ENCODE results near the gene TFEB.

The TFEB gene

DNA sequence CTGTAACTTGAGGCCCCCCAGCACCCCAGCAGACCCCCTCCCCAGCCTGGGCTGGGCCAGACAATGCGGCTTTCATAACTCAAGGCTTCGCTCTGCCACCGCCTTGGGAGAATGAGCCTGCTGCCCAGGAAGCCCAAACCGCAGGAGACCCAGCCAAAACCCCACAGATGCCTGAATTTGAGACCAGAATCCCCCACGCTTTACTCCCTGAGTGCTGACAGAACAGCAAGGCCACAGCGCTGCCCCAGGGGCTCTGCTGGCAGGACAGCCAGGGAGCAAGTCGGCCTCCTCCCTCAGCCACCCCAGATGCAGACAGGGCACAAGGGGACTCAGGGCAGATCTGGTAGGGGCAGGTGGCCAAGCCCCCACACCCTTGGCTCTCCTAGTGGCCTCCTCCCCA lies 95.0 kb downstream of the TFEB start:
- Histone ChIP-seq H4K8ac (ENCODE audit: low read length) (no peak overlapping the region), H3K27me3 (ENCODE audit: control insufficient read depth in 1 of 2, insufficient read depth in 1 of 2, low read length in 2 of 2) (peaks cover 0 to 84% of the 10 kb centered on the region in 2 experiments), H2BK15ac (ENCODE audit: low read depth, poor library complexity, severe bottlenecking) (no peak overlapping the region), H3K23ac (ENCODE audit: low read length in 2 of 2) (no peak overlapping the region), H3K9me3 (ENCODE audit: control insufficient read depth, low read length) (no peaks in the 10 kb centered on the region), H3K18ac (ENCODE audit: low read depth in 1 of 2, low read length in 2 of 2) (peak overlapping the region; percentile 34 to 37), H4K91ac (ENCODE audit: low read length) (no peak overlapping the region), H2AFZ (ENCODE audit: low read depth, low read length) (no peak overlapping the region), H3K27ac (ENCODE audit: low read length, poor library complexity, severe bottlenecking) (peak overlapping the region; percentile 7), H3K36me3 (ENCODE audit: control insufficient read depth in 1 of 2, insufficient read depth in 2 of 2, low read depth in 1 of 2, low read length in 2 of 2) (peaks cover 0 to 20% of the 10 kb centered on the region in 2 experiments), H3K4me2 (ENCODE audit: low read length, poor library complexity, severe bottlenecking) (peak overlapping the region; percentile 1), H3K9ac (ENCODE audit: low read length) (no peak overlapping the region), H3K4ac (ENCODE audit: low read depth in 1 of 2, low read length in 2 of 2) (no peak overlapping the region), H2BK120ac (ENCODE audit: low read depth, low read length) (no peak overlapping the region), H2AK5ac (ENCODE audit: low read length, severe bottlenecking) (no peak overlapping the region), H2BK5ac (ENCODE audit: low read depth, low read length, poor library complexity, severe bottlenecking) (no peak overlapping the region), H3K4me1 (ENCODE audit: control insufficient read depth, insufficient read depth, low read depth, low read length) (peaks cover 61% of the 10 kb centered on the region), H3K4me3 (ENCODE audit: insufficient read depth in 1 of 2, low read depth in 1 of 2, low read length in 2 of 2) (no peak overlapping the region), H3K79me1 (replicated peaks; ENCODE audit: low read length, poor library complexity, severe bottlenecking) (peaks cover 8% of the 10 kb centered on the region), H2BK12ac (ENCODE audit: low read length in 2 of 2) (no peak overlapping the region), H3K14ac (ENCODE audit: low read length in 2 of 2) (no peak overlapping the region)
- 77% methylated on average over 7 of the region's 7 CpGs for WGBS
- no peak for DNase-seq

DNA sequence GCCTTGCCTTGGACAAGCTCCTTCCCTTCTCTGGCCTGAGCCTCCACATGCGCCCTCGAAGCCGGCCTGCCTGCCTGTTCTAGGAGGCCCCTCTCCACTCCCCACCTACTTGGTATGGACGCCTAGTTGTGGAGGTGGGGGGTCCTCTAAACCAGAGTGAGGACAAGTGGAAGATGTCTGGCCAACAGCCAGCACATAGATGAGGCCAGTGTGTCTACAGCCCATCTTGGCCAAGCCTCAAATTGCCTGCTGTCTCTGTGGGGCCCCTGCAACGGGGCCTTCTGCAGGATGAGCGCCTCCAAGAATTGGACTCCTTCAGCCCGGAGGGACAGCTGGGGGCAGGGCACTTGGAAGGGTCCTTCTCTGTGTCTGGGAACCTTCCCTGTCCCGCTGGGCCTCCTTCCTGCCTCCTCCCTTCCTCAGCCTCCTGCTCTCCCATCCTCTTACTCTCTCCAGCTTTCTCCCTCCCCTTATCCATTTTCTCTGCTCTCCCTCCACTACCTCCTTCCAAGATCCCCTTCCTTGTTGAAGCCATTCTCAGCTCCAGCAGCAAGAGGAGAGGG lies 95.5 kb downstream of the TFEB start:
- Histone ChIP-seq H3K36me3 (ENCODE audit: control insufficient read depth in 1 of 2, insufficient read depth in 2 of 2, low read depth in 1 of 2, low read length in 2 of 2) (peaks cover 0 to 17% of the 10 kb centered on the region in 2 experiments), H2BK12ac (ENCODE audit: low read length in 2 of 2) (peak overlapping the region; percentile 11 to 20), H3K9ac (ENCODE audit: low read length) (no peak overlapping the region), H4K8ac (ENCODE audit: low read length) (no peak overlapping the region), H3K4me2 (ENCODE audit: low read length, poor library complexity, severe bottlenecking) (peak overlapping the region; percentile 76), H3K9me3 (ENCODE audit: control insufficient read depth, low read length) (no peaks in the 10 kb centered on the region), H2AK5ac (ENCODE audit: low read length, severe bottlenecking) (no peak overlapping the region), H2BK120ac (ENCODE audit: low read depth, low read length) (no peak overlapping the region), H3K79me1 (replicated peaks; ENCODE audit: low read length, poor library complexity, severe bottlenecking) (peaks cover 8% of the 10 kb centered on the region), H3K4me3 (ENCODE audit: insufficient read depth in 1 of 2, low read depth in 1 of 2, low read length in 2 of 2) (no peak overlapping the region), H3K23ac (ENCODE audit: low read length in 2 of 2) (no peak overlapping the region), H3K4ac (ENCODE audit: low read depth in 1 of 2, low read length in 2 of 2) (peak overlapping the region in 1 of 2 experiments; percentile 73), H3K18ac (ENCODE audit: low read depth in 1 of 2, low read length in 2 of 2) (peak overlapping the region in 1 of 2 experiments; percentile 88), H3K27me3 (ENCODE audit: control insufficient read depth in 1 of 2, insufficient read depth in 1 of 2, low read length in 2 of 2) (peaks cover 0 to 84% of the 10 kb centered on the region in 2 experiments), H3K27ac (ENCODE audit: low read length, poor library complexity, severe bottlenecking) (peak overlapping the region; percentile 68), H4K91ac (ENCODE audit: low read length) (peak overlapping the region; percentile 29), H2BK15ac (ENCODE audit: low read depth, poor library complexity, severe bottlenecking) (no peak overlapping the region), H2BK5ac (ENCODE audit: low read depth, low read length, poor library complexity, severe bottlenecking) (no peak overlapping the region), H3K4me1 (ENCODE audit: control insufficient read depth, insufficient read depth, low read depth, low read length) (peaks cover 58% of the 10 kb centered on the region), H3K14ac (ENCODE audit: low read length in 2 of 2) (no peak overlapping the region), H2AFZ (ENCODE audit: low read depth, low read length) (no peak overlapping the region)
- DNase-seq = no peak
- 30% methylated on average over 4 of the region's 8 CpGs for WGBS

DNA sequence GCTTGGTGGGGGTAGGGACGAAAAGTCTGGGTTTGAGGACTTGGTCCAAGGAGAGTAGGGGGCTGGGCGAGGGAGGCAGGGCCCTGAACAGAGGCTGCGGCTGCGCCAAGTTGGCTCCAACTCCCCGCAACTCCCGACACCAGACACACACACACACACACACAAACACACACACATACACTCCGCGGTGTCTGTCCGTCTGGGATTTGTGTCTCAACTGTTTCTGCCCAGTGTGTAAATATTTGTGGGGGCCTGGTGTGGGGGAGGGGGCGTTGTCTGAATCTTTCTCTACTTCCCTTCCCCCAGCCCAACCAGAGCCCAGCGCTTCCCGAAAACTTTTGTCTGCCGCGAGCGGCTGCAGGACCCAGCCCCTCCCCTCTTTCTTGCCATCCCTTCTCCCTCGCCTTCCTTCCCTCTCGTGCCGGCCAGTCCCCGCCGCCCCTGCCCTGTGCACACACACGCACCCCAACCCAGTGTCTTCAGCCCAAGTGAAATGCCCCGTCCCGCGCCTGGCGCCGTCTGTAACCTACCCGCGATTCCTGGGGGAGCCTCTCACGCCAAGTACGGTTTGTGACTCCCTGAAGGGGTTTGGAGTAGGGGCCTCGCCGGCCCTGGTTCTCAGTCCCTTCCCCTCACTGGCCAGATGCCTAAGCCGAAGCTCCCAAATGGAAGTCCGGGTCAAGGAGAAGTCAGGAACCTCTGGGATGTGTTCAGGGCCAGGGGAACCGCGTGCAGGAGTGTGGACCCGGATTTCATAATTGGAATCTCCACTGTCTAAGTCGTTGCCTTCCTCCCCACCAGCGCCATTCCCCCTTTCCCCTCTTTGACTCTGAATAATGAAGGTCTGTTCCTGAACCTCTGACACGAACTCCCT lies 96.2 kb downstream of the TFEB start:
- peak overlapping the region; percentile 38 to 85 for H2BK12ac ChIP-seq (ENCODE audit: low read length in 2 of 2)
- peaks cover 0 to 84% of the 10 kb centered on the region in 2 experiments for H3K27me3 ChIP-seq (ENCODE audit: control insufficient read depth in 1 of 2, insufficient read depth in 1 of 2, low read length in 2 of 2)
- peak overlapping the region; percentile 44 for H2BK120ac ChIP-seq (ENCODE audit: low read depth, low read length)
- DNase-seq = peak; percentile 87
- H3K4me1 ChIP-seq (ENCODE audit: control insufficient read depth, insufficient read depth, low read depth, low read length) = peaks cover 57% of the 10 kb centered on the region
- H3K27ac ChIP-seq (ENCODE audit: low read length, poor library complexity, severe bottlenecking) = peak overlapping the region; percentile 68
- H3K4me3 ChIP-seq (ENCODE audit: insufficient read depth in 1 of 2, low read depth in 1 of 2, low read length in 2 of 2) = peak overlapping the region in 1 of 2 experiments; percentile 76
- peak overlapping the region; percentile 79 for H4K8ac ChIP-seq (ENCODE audit: low read length)
- H2BK5ac ChIP-seq (ENCODE audit: low read depth, low read length, poor library complexity, severe bottlenecking) = no peak overlapping the region
- no peak overlapping the region for H2AK5ac ChIP-seq (ENCODE audit: low read length, severe bottlenecking)
- peak overlapping the region; percentile 76 for H3K4me2 ChIP-seq (ENCODE audit: low read length, poor library complexity, severe bottlenecking)
- H3K14ac ChIP-seq (ENCODE audit: low read length in 2 of 2) = peak overlapping the region in 1 of 2 experiments; percentile 59
- peaks cover 8% of the 10 kb centered on the region for H3K79me1 ChIP-seq (replicated peaks; ENCODE audit: low read length, poor library complexity, severe bottlenecking)
- 4% methylated on average over 30 of the region's 40 CpGs for WGBS
- peak overlapping the region; percentile 93 for H4K91ac ChIP-seq (ENCODE audit: low read length)
- peak overlapping the region; percentile 88 to 94 for H3K4ac ChIP-seq (ENCODE audit: low read depth in 1 of 2, low read length in 2 of 2)
- no peak overlapping the region for H3K9ac ChIP-seq (ENCODE audit: low read length)
- H3K23ac ChIP-seq (ENCODE audit: low read length in 2 of 2) = peak overlapping the region in 1 of 2 experiments; percentile 46
- H3K9me3 ChIP-seq (ENCODE audit: control insufficient read depth, low read length) = no peaks in the 10 kb centered on the region
- H2BK15ac ChIP-seq (ENCODE audit: low read depth, poor library complexity, severe bottlenecking) = peak overlapping the region; percentile 87
- H3K36me3 ChIP-seq (ENCODE audit: control insufficient read depth in 1 of 2, insufficient read depth in 2 of 2, low read depth in 1 of 2, low read length in 2 of 2) = peaks cover 0 to 17% of the 10 kb centered on the region in 2 experiments
- H3K18ac ChIP-seq (ENCODE audit: low read depth in 1 of 2, low read length in 2 of 2) = peak overlapping the region; percentile 86 to 88
- H2AFZ ChIP-seq (ENCODE audit: low read depth, low read length) = no peak overlapping the region

Data from mesenchymal stem cell (in vitro differentiated cells and primary cell).